Measurements from ENCODE around the gene WFDC1. TPM values are rescaled to one million over a fixed set of nuclear protein-coding genes. Genes with fewer than 3 reads are reported as not detected.

The WFDC1 gene
- polyA plus RNA-seq, 1 experiment, result 19.9 TPM

DNA sequence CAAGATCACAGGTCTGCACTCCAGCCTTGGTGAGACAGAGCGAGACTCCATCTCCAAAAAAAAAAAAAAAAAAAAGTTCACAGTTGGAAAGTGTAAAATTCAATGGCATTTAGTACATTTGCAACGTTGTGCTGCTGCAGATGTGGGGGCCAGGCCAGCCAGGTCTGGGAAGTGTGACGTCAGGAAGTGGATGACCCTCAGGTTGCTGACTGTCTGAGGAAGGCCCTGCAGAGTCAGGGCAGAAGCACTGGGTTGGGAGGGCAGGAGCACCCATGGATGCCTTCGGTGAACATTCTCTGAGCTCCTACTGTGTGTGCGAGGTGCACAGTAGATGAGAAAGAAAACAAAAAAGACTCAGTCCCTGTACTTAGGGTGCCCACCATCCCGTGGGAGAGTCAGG is 12.1 kb upstream of the WFDC1 start:
- H3K4me3 ChIP-seq (ENCODE audit: low read depth, low read length), result no peak overlapping the region
- H3K9me3 ChIP-seq (ENCODE audit: control insufficient read depth, insufficient read depth, low read length), result no peaks in the 10 kb centered on the region
- H3K27me3 ChIP-seq (ENCODE audit: control insufficient read depth, insufficient read depth, low read length), result peaks cover 10% of the 10 kb centered on the region
- CTCF ChIA-PET, result no interaction called here
- POLR2A ChIA-PET, result no interaction called here
- no peak for DNase-seq (ENCODE audit: low read depth, low spot score)
- H3K27ac ChIP-seq (ENCODE audit: low read depth, low read length), result no peak overlapping the region
- TF ChIP-seq, protein P1, sequence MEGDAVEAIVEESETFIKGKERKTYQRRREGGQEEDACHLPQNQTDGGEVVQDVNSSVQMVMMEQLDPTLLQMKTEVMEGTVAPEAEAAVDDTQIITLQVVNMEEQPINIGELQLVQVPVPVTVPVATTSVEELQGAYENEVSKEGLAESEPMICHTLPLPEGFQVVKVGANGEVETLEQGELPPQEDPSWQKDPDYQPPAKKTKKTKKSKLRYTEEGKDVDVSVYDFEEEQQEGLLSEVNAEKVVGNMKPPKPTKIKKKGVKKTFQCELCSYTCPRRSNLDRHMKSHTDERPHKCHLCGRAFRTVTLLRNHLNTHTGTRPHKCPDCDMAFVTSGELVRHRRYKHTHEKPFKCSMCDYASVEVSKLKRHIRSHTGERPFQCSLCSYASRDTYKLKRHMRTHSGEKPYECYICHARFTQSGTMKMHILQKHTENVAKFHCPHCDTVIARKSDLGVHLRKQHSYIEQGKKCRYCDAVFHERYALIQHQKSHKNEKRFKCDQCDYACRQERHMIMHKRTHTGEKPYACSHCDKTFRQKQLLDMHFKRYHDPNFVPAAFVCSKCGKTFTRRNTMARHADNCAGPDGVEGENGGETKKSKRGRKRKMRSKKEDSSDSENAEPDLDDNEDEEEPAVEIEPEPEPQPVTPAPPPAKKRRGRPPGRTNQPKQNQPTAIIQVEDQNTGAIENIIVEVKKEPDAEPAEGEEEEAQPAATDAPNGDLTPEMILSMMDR (IDR thresholded peaks at IDR 0.05; ENCODE audit: low read depth, low read length), result no peak

DNA sequence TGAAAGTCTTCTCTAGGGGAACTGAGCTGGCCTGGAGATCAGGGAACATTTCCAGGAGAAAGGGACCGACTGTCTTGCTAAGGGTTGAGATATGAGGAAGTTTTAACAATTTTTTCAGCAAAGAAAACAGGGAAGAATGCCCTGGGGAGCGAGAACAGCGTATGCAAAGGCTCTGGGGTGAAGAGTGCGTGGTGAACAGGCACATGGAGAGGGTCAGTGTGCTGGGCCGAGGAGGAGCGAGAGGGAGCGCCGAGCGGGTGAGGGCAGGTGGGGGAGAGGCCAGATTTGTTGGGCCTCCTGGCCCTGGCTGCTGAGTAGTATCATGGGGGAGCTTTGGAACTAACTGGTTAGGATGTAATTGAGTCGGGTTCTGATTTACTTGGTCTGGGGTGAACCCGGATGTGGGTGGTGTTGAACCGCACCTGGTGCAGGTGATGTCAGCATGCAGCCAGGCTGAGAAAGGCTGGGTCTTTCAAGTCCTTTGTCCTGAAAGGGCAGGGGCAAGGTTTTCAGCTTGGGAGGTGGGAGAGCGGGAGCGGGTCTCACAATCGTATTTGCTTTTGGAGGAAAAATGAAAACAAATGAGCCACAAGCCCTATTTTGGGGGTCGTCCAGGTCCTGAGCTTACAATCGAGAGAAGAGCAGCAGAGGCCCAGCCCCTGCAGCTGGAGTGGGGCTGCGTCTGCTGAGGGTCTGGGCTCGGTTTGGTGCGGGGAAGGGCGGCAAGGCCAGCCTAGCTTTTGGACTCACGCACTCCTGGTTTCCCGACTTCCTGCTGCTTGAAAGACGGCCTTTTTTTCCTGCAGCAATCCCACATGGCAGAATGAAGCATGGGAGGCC is 11.1 kb upstream of the WFDC1 start:
- Histone ChIP-seq H3K27me3 (ENCODE audit: control insufficient read depth, insufficient read depth, low read length) (peaks cover 16% of the 10 kb centered on the region), H3K27ac (ENCODE audit: low read depth, low read length) (no peak overlapping the region), H3K9me3 (ENCODE audit: control insufficient read depth, insufficient read depth, low read length) (peaks cover 3% of the 10 kb centered on the region; the same call in 1 of the 2 replicates), H3K4me3 (ENCODE audit: low read depth, low read length) (no peak overlapping the region)
- TF ChIP-seq, protein P1 (IDR thresholded peaks at IDR 0.05; ENCODE audit: low read depth, low read length), result no peak
- ChIA-PET CTCF (interaction anchor here (0.6 to 1.3 kb wide), 2 partner anchors 127 to 201 kb away, joined by 4 to 7 read pairs; no protein-coding TSS in a partner anchor), POLR2A (no interaction called here)
- no peak for DNase-seq (ENCODE audit: low read depth, low spot score)

DNA sequence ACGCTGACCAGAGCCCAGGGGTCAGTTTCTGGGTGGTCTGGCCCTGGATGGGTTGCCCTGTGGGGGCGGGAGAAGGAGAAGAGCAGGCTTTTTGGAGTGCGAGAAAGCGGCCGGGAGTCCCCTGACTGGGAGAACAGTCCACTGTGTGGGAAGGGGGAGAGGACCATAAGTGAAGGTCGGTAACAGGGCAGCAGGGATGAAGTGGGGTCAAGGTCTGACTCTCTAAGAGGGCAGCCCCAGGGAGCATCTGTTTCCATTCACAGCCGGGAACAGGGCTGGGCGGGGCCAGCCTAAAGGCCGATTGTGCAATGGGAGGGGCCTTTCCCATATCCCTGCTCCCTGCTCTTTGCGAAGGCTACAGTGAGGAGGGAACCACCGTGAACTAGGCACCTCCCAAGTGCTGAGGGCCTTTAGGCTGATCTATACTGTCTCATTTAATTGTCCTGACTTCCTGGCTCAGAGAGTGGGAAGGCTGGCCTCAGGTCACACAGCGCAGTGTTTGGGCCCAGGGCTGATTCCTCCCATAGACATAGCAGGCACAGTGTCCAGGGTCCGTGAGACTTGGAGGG is 10.4 kb upstream of the WFDC1 start:
- no peak overlapping the region for H3K27ac ChIP-seq (ENCODE audit: low read depth, low read length)
- H3K4me3 ChIP-seq (ENCODE audit: low read depth, low read length), result no peak overlapping the region
- H3K27me3 ChIP-seq (ENCODE audit: control insufficient read depth, insufficient read depth, low read length), result peaks cover 16% of the 10 kb centered on the region
- peaks cover 3% of the 10 kb centered on the region; the same call in 1 of the 2 replicates for H3K9me3 ChIP-seq (ENCODE audit: control insufficient read depth, insufficient read depth, low read length)
- DNase-seq (ENCODE audit: low read depth, low spot score), result no peak
- TF ChIP-seq, protein P1 (IDR thresholded peaks at IDR 0.05; ENCODE audit: low read depth, low read length), result no peak
- ChIA-PET CTCF (interaction anchor here (0.6 to 1.3 kb wide), 2 partner anchors 127 to 200 kb away, joined by 4 to 7 read pairs; no protein-coding TSS in a partner anchor), POLR2A (no interaction called here)

DNA sequence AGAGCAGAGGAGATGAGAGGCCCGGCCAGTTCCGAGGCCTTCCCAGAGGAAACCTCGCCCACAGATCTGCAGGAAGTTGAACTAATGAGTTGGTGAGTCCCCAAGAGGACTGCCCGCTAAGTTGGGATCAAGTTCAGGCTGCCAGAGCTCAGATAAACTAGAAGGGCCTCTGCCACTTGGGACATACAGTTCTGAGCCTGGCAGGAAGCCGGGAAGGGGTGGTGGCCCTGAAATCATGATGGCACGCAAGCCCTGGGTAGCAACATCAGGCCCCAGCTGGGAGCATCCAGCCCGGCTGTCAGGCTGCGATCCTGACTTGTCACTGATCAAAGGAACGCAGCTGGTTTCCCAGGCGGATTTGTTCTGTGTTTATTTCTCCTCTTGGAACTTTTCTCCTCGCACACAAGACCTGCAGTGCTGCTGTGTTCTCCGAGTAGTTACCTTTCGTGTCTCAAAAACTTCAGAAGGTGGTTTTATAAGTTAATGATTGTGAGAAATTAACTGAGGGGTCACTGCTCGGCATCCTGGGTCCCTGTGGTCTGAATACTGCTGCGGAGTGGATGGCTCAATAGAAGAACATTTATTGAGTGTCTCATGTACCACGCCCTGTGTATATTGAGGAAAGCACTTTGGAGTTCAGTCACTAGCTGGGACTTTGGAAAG is 8.0 kb upstream of the WFDC1 start:
- Histone ChIP-seq H3K4me3 (ENCODE audit: low read depth, low read length) (no peak overlapping the region), H3K9me3 (ENCODE audit: control insufficient read depth, insufficient read depth, low read length) (peaks cover 3% of the 10 kb centered on the region; the same call in 1 of the 2 replicates), H3K27ac (ENCODE audit: low read depth, low read length) (peak overlapping the region; percentile 33), H3K27me3 (ENCODE audit: control insufficient read depth, insufficient read depth, low read length) (peaks cover 16% of the 10 kb centered on the region)
- TF ChIP-seq, protein P1 (IDR thresholded peaks at IDR 0.05; ENCODE audit: low read depth, low read length), result no peak
- CTCF ChIA-PET, result interaction anchor here (0.8 to 2.3 kb wide), 3 partner anchors 9 to 21 kb away, joined by 5 to 10 read pairs (median 8); no protein-coding TSS in a partner anchor
- peak; percentile 30 for DNase-seq (ENCODE audit: low read depth, low spot score)
- POLR2A ChIA-PET, result interaction anchor here (0.8 kb wide), 1 partner anchor 16 kb away, joined by 8 read pairs; no protein-coding TSS in a partner anchor

Data from AG04450 (cell line).